Measurements from ENCODE around the gene GEMIN5.

DNA sequence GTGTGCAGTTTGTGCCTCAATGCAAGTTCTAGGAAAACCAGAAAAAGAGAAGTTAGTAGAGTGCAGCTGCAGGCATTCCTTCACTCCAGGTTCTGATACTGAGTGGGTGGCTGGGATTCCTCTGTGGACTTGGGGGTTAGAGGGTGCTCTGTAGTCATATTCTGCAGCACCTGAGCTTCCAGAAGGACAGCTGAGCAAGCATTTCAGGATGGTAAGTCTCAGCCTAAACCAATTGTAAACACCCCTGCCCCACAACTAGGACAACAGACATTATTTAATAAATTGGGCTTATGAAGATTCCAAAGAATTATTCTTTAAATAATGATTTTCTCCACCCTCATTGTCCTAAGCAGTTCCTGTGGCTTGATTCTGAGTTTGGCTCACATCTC, 96.7 kb downstream of the GEMIN5 start:
- TF ChIP-seq GATA2 (IDR thresholded peaks at IDR 0.05; ENCODE audit: low read depth, low read length) (no peak), GATA3 (IDR thresholded peaks at IDR 0.05; ENCODE audit: low read depth, low read length) (no peak)

Data from SH-SY5Y (cell line).